HCT116 (cell line): ENCODE results near the gene KCNQ1OT1. TPM values are rescaled to one million over a fixed set of nuclear protein-coding genes. Genes with fewer than 3 reads are reported as not detected.

Experiments used
- ATAC-seq: fragments of 200-7000 bp; cut with Tn5 transposase; 2 replicates; pipeline ENCODE4 v1.9.1; 2020; ENCODE audit warnings: mild to moderate bottlenecking, moderate library complexity
- BruUV-seq: library from RNA; stranded (reverse); fragments of 400-500 nt; replicated peaks from 2 replicates; lab custom pipeline; 2021; lab: Mats Ljungman, UMichigan
- CTCF ChIA-PET: fragments of 300-600 bp; sonication (Branson Sonifier 250); formaldehyde crosslinking; loops from one replicate; lab custom pipeline; 2021; ENCODE audit warnings: antibody characterized with exemption; lab: Charles Lee
- POLR2A ChIA-PET: fragments of 300-600, 350-600 bp; sonication (Branson Sonifier 250); formaldehyde crosslinking; loops from one replicate; lab custom pipeline; 2021; ENCODE audit warnings: antibody characterized with exemption; lab: Charles Lee
- RAD21 ChIA-PET, 2 experiments: fragments of 300-600 bp; sonication (Branson Sonifier 250); formaldehyde crosslinking; loops; one replicate each; lab custom pipeline; 2023; ENCODE audit warnings: low total read pairs in 2 of 2; ENCODE audit not compliant: uncharacterized antibody in 2 of 2, unreplicated experiment in 2 of 2, low non-redundant PET in 1 of 2; lab: Charles Lee
- DNase-seq: peaks from one replicate; pipeline ENCODE4 v3.0.0-alpha.2; 2010; ENCODE audit warnings: low read depth, low spot score
- H2AFZ ChIP-seq: fragments of 200-600 bp; shearing (Covaris generic), sonication (generic); 2 replicates; pipeline ENCODE4 v1.6.1; 2017; ENCODE audit warnings: low read depth, mixed run types, mixed read lengths, antibody characterized with exemption, low read length; ENCODE audit not compliant: poor library complexity, severe bottlenecking
- H3K27ac ChIP-seq: 2 replicates; pipeline ENCODE4 v1.5.1; 2012; ENCODE audit warnings: low read depth, low read length
- H3K27me3 ChIP-seq: fragments of 200-600 bp; sonication (generic); 2 replicates; pipeline ENCODE4 v1.6.1; 2016; ENCODE audit warnings: mixed run types, low read length, mixed read lengths; ENCODE audit not compliant: insufficient read depth
- H3K36me3 ChIP-seq, 2 experiments: fragments of 200-500 bp in 1 of 2; fragments of 200-600 bp in 1 of 2; sonication (Bioruptor generic) in 1 of 2; sonication (generic) in 1 of 2; 2 replicates each; pipeline versions ENCODE4 v1.5.1 to v1.6.1; 2014 to 2016; ENCODE audit warnings: low read length in 2 of 2, inconsistent platforms in 1 of 2, mixed read lengths in 1 of 2, mixed run types in 1 of 2; ENCODE audit not compliant: insufficient read depth in 2 of 2, control insufficient read depth in 1 of 2
- H3K4me1 ChIP-seq, 2 experiments: fragments of 200-600 bp in 1 of 2; sonication (generic) in 1 of 2; 2 replicates each; pipeline versions ENCODE4 v1.5.1 to v1.6.1; 2012 to 2017; ENCODE audit warnings: low read length in 2 of 2, inconsistent platforms in 1 of 2, mild to moderate bottlenecking in 1 of 2, mixed read lengths in 1 of 2, mixed run types in 1 of 2, moderate library complexity in 1 of 2; ENCODE audit not compliant: insufficient read depth in 2 of 2, control insufficient read depth in 1 of 2
- H3K4me2 ChIP-seq: fragments of 200-600 bp; sonication (generic); 2 replicates; pipeline ENCODE4 v1.6.1; 2017; ENCODE audit warnings: mixed run types, low read length, mixed read lengths
- H3K4me3 ChIP-seq, 2 experiments: fragments of 200-600 bp in 1 of 2; sonication (generic) in 1 of 2; replicated peaks in 1 of 2; 2 replicates each; pipeline ENCODE4 v1.5.1; 2011 to 2016; ENCODE audit warnings: low read length in 2 of 2, control low read depth in 1 of 2, low read depth in 1 of 2, mild to moderate bottlenecking in 1 of 2, mixed read lengths in 1 of 2, mixed run types in 1 of 2
- H3K79me2 ChIP-seq: fragments of 200-600 bp; sonication (generic); 2 replicates; pipeline ENCODE4 v1.6.1; 2017; ENCODE audit warnings: mild to moderate bottlenecking, mixed run types, low read length, moderate library complexity, mixed read lengths; ENCODE audit not compliant: insufficient read depth
- H3K9ac ChIP-seq: fragments of 200-600 bp; sonication (generic); 2 replicates; pipeline ENCODE4 v1.6.1; 2016; ENCODE audit warnings: low read length, mixed read lengths
- H3K9me2 ChIP-seq: fragments of 200-600 bp; sonication (generic), shearing (Covaris generic); 2 replicates; pipeline ENCODE4 v1.6.1; 2017; ENCODE audit warnings: mixed run types, mild to moderate bottlenecking, moderate library complexity; ENCODE audit not compliant: insufficient read depth
- H3K9me3 ChIP-seq, 2 experiments: fragments of 200-500 bp in 1 of 2; fragments of 200-600 bp in 1 of 2; sonication (Bioruptor generic) in 1 of 2; sonication (generic) in 1 of 2; 2 replicates each; pipeline ENCODE4 v1.6.1; 2014 to 2017; ENCODE audit warnings: low read length in 2 of 2, mixed read lengths in 2 of 2, inconsistent platforms in 1 of 2, low read depth in 1 of 2, mild to moderate bottlenecking in 1 of 2, mixed run types in 1 of 2, moderate library complexity in 1 of 2; ENCODE audit not compliant: control insufficient read depth in 1 of 2, insufficient read depth in 1 of 2
- H4K20me1 ChIP-seq: fragments of 200-600 bp; sonication (generic), shearing (Covaris generic); 2 replicates; pipeline ENCODE4 v1.6.1; 2017; ENCODE audit warnings: mixed run types, mild to moderate bottlenecking, moderate library complexity; ENCODE audit not compliant: insufficient read depth
- CEBPB ChIP-seq: IDR thresholded peaks from 2 replicates; pipeline ENCODE4 v1.6.1; 2012; ENCODE audit warnings: low read depth
- EZH2phosphoT487 ChIP-seq: fragments of 200-600 bp; IDR thresholded peaks from 2 replicates; pipeline ENCODE4 v1.6.1; 2018; ENCODE audit warnings: antibody characterized with exemption, borderline replicate concordance
- FOSL1 ChIP-seq: IDR thresholded peaks from 2 replicates; pipeline ENCODE4 v1.6.1; 2012; ENCODE audit warnings: low read depth
- POLR2A ChIP-seq: IDR thresholded peaks from 2 replicates; pipeline ENCODE4 v1.7.0; 2011; ENCODE audit warnings: borderline replicate concordance; ENCODE audit not compliant: insufficient read depth, insufficient read length; ENCODE audit errors: extremely low read depth
- SIN3A ChIP-seq: IDR thresholded peaks from 2 replicates; pipeline ENCODE4 v1.6.1; 2012; ENCODE audit warnings: low read depth
- YY1 ChIP-seq: IDR thresholded peaks from 2 replicates; pipeline ENCODE4 v1.6.1; 2011; ENCODE audit warnings: low read length, low read depth, moderate library complexity, mild to moderate bottlenecking; ENCODE audit not compliant: insufficient replicate concordance; ENCODE audit errors: extremely low read depth
- intact Hi-C: fragments of 100-400 bp; cut with micrococcal nuclease; formaldehyde crosslinking; loops from 2 replicates; pipeline ENCODE4 v1.10.0; 2022
- total RNA-seq: library from RNA; stranded (reverse); gene quantifications from one replicate; pipeline ENCODE4 v1.2.1, GENCODE V29; 2021; ENCODE audit not compliant: unreplicated experiment
- TF ChIP-seq, protein P1 (sequence below): IDR thresholded peaks from 2 replicates; pipeline ENCODE4 v1.6.1; 2012; ENCODE audit warnings: low read depth

Gene KCNQ1OT1
- total RNA-seq, 1 experiment from 2014 or later: 1.1 TPM

DNA sequence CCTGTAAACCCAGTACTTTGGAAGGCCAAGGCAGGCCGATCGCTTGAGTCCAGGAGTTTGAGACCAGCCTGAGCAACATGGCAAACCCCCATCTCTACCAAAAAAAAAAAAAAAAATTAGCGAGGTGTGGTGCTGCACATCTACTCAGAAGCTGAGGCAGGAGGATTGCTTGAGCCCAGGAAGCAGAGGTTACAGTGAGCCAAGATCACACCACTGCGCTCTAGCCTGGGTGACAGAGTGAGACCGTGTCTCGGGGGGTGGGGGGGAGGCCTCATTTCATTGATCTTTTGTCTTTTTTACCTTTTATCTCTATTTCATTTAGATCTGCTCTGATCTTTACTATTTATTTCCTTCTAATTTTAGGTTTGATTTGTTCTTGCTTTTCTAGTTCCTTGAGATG, 51.8 kb downstream of the KCNQ1OT1 start (continued):
- TF ChIP-seq, protein P1, sequence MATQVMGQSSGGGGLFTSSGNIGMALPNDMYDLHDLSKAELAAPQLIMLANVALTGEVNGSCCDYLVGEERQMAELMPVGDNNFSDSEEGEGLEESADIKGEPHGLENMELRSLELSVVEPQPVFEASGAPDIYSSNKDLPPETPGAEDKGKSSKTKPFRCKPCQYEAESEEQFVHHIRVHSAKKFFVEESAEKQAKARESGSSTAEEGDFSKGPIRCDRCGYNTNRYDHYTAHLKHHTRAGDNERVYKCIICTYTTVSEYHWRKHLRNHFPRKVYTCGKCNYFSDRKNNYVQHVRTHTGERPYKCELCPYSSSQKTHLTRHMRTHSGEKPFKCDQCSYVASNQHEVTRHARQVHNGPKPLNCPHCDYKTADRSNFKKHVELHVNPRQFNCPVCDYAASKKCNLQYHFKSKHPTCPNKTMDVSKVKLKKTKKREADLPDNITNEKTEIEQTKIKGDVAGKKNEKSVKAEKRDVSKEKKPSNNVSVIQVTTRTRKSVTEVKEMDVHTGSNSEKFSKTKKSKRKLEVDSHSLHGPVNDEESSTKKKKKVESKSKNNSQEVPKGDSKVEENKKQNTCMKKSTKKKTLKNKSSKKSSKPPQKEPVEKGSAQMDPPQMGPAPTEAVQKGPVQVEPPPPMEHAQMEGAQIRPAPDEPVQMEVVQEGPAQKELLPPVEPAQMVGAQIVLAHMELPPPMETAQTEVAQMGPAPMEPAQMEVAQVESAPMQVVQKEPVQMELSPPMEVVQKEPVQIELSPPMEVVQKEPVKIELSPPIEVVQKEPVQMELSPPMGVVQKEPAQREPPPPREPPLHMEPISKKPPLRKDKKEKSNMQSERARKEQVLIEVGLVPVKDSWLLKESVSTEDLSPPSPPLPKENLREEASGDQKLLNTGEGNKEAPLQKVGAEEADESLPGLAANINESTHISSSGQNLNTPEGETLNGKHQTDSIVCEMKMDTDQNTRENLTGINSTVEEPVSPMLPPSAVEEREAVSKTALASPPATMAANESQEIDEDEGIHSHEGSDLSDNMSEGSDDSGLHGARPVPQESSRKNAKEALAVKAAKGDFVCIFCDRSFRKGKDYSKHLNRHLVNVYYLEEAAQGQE: no peak
- TF ChIP-seq SIN3A (no peak), FOSL1 (no peak), POLR2A (no peak), EZH2phosphoT487 (no peak), CEBPB (no peak), YY1 (no peak)

DNA sequence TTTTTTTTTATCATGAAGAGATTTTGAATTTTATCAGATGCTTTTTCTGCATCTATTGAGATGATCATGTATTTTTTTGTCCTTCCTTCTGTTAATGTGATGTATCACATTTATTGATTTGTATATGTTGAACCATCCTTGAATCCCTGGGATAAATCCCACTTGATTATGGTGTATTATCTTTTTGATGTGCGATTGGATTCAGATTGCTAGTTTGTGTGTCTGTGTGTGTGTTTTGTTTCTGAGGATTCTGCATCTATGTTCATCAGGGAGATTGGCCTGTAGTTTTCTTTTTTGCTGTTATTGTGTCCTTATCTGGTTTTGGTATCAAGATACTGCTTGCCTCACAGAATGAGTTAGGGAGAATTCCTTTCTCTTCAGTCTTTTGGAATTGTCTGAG, 52.6 kb downstream of the KCNQ1OT1 start:
- no peak overlapping the region for H3K4me3 ChIP-seq
- peaks cover 16 to 21% of the 10 kb centered on the region in 2 experiments; a peak in 2 of 4 replicates for H3K9me3 ChIP-seq
- no peaks in the 10 kb centered on the region for H3K9me2 ChIP-seq
- no peak overlapping the region for H2AFZ ChIP-seq
- no peak for TF ChIP-seq POLR2A
- POLR2A ChIA-PET: no interaction called here
- H3K9ac ChIP-seq: no peak overlapping the region
- no peak for ATAC-seq
- no peak overlapping the region for H3K27ac ChIP-seq
- no TSS peak for BruUV-seq
- RAD21 ChIA-PET: no interaction called here
- no peaks in the 10 kb centered on the region for H3K4me1 ChIP-seq
- DNase-seq: no peak
- no peaks in the 10 kb centered on the region for H3K27me3 ChIP-seq
- no peaks in the 10 kb centered on the region for H4K20me1 ChIP-seq
- no peaks in the 10 kb centered on the region for H3K79me2 ChIP-seq
- no peak overlapping the region for H3K4me2 ChIP-seq
- CTCF ChIA-PET: no interaction called here
- intact Hi-C loops: no loop called here
- H3K36me3 ChIP-seq: no peaks in the 10 kb centered on the region
